SK-N-SH (cell line): Measurements from ENCODE around the gene HOXD11. TPM values are rescaled to one million over a fixed set of nuclear protein-coding genes. Genes with fewer than 3 reads are reported as not detected.

Experiments
- CTCF ChIA-PET: fragments of 300-600, 350-600 bp; formaldehyde crosslinking; extraction: SDS; loops from one replicate; lab custom pipeline; 2021; lab: Yijun Ruan, JAX
- POLR2A ChIA-PET: fragments of 350-600 bp; sonication (Branson Sonifier 250); formaldehyde crosslinking; extraction: SDS; loops from one replicate; lab custom pipeline; 2020; ENCODE audit warnings: antibody characterized with exemption, inconsistent platforms; lab: Yijun Ruan, JAX
- DNase-seq: peaks from one replicate; pipeline ENCODE4 v3.0.0; 2012
- H2AFZ ChIP-seq: fragments of 200-600 bp; sonication (generic); 2 replicates; pipeline ENCODE4 v1.8.1; 2016; ENCODE audit warnings: antibody characterized with exemption, mild to moderate bottlenecking, low read depth
- H3F3A ChIP-seq: fragments of 200-600 bp; sonication (generic); replicated peaks from 2 replicates; pipeline ENCODE3; 2016; ENCODE audit warnings: antibody characterized with exemption, mild to moderate bottlenecking; ENCODE audit not compliant: insufficient read depth
- H3K27ac ChIP-seq, 2 experiments: fragments of 200-500 bp in 1 of 2; fragments of 200-600 bp in 1 of 2; sonication (Bioruptor generic) in 1 of 2; sonication (generic), shearing (Covaris generic) in 1 of 2; 2 replicates each; pipeline versions ENCODE4 v1.5.1 to v1.6.1; 2014 to 2016; ENCODE audit warnings: low read depth in 2 of 2, inconsistent platforms in 1 of 2, low read length in 1 of 2, mild to moderate bottlenecking in 1 of 2, mixed read lengths in 1 of 2
- H3K27me3 ChIP-seq: fragments of 200-600 bp; sonication (generic), shearing (Covaris generic); 2 replicates; pipeline ENCODE4 v1.6.1; 2016; ENCODE audit warnings: mixed run types; ENCODE audit not compliant: insufficient read depth
- H3K36me3 ChIP-seq, 2 experiments: fragments of 200-500 bp in 1 of 2; fragments of 200-600 bp in 1 of 2; sonication (Bioruptor generic) in 1 of 2; sonication (generic) in 1 of 2; replicated peaks in 1 of 2; 2 replicates each; pipeline versions ENCODE3 to v1.5.1; 2014 to 2016; ENCODE audit warnings: low read length in 1 of 2, mild to moderate bottlenecking in 1 of 2; ENCODE audit not compliant: insufficient read depth in 2 of 2, control insufficient read depth in 1 of 2
- H3K4me1 ChIP-seq, 2 experiments: fragments of 200-500 bp in 1 of 2; fragments of 200-600 bp in 1 of 2; sonication (Bioruptor generic) in 1 of 2; sonication (generic), shearing (Covaris generic) in 1 of 2; 2 replicates each; pipeline versions ENCODE4 v1.5.1 to v1.6.1; 2014 to 2016; ENCODE audit warnings: low read depth in 1 of 2, low read length in 1 of 2, mixed run types in 1 of 2; ENCODE audit not compliant: insufficient read depth in 2 of 2, control insufficient read depth in 1 of 2
- H3K4me2 ChIP-seq: fragments of 200-600 bp; sonication (generic), shearing (Covaris generic); 2 replicates; pipeline ENCODE4 v1.6.1; 2017; ENCODE audit warnings: mixed run types
- H3K4me3 ChIP-seq, 2 experiments: fragments of 200-500 bp in 1 of 2; fragments of 200-600 bp in 1 of 2; sonication (Bioruptor generic) in 1 of 2; sonication (generic), shearing (Covaris generic) in 1 of 2; 2 replicates each; pipeline versions ENCODE4 v1.5.1 to v1.8.1; 2014 to 2016; ENCODE audit warnings: low read depth in 2 of 2, inconsistent platforms in 1 of 2, low read length in 1 of 2, mild to moderate bottlenecking in 1 of 2, mixed read lengths in 1 of 2, moderate library complexity in 1 of 2
- H3K79me2 ChIP-seq: fragments of 200-600 bp; sonication (generic); 2 replicates; pipeline ENCODE4 v1.8.1; 2017; ENCODE audit warnings: mild to moderate bottlenecking; ENCODE audit not compliant: insufficient read depth
- H3K9ac ChIP-seq: fragments of 200-600 bp; sonication (generic); 2 replicates; pipeline ENCODE4 v1.6.1; 2017; ENCODE audit warnings: mixed run types
- H3K9me2 ChIP-seq: fragments of 200-600 bp; sonication (generic); 2 replicates; pipeline ENCODE4 v1.6.1; 2017; ENCODE audit warnings: mixed run types
- H3K9me3 ChIP-seq: fragments of 200-600 bp; sonication (generic); 2 replicates; pipeline ENCODE4 v1.6.1; 2017; ENCODE audit warnings: mixed run types, mild to moderate bottlenecking, moderate library complexity
- H4K20me1 ChIP-seq: fragments of 200-600 bp; sonication (generic); 2 replicates; pipeline ENCODE4 v1.6.1; 2017; ENCODE audit warnings: mild to moderate bottlenecking, mixed run types; ENCODE audit not compliant: insufficient read depth
- ELF1 ChIP-seq: IDR thresholded peaks from 2 replicates; pipeline ENCODE4 v1.4.0; 2012
- EZH2phosphoT487 ChIP-seq: fragments of 200-600 bp; sonication (generic); IDR thresholded peaks from 2 replicates; pipeline ENCODE4 v1.6.1; 2017; ENCODE audit warnings: low read depth, mixed run types, mild to moderate bottlenecking, antibody characterized with exemption, moderate library complexity, borderline replicate concordance
- FOXJ3 ChIP-seq: sonication (generic); formaldehyde crosslinking; IDR thresholded peaks from 2 replicates; pipeline ENCODE4 v1.5.1; 2020; ENCODE audit warnings: mild to moderate bottlenecking, missing genetic modification reagents
- FOXM1 ChIP-seq: IDR thresholded peaks from 2 replicates; pipeline ENCODE4 v1.4.0; 2012; ENCODE audit warnings: low read depth, mild to moderate bottlenecking
- MEF2A ChIP-seq: IDR thresholded peaks from 2 replicates; pipeline ENCODE4 v1.4.0; 2012; ENCODE audit warnings: low read depth, borderline replicate concordance
- RAD21 ChIP-seq: IDR thresholded peaks from 2 replicates; pipeline ENCODE4 v1.6.1; 2012; ENCODE audit warnings: mild to moderate bottlenecking, low read length
- SMC3 ChIP-seq: IDR thresholded peaks from 2 replicates; pipeline ENCODE4 v1.6.1; 2012; ENCODE audit warnings: low read depth, low read length, improper control_type of control experiment
- TAF1 ChIP-seq: IDR thresholded peaks from 2 replicates; pipeline ENCODE4 v1.6.1; 2012; ENCODE audit warnings: low read depth, mild to moderate bottlenecking, low read length, moderate library complexity, borderline replicate concordance
- YY1 ChIP-seq: IDR thresholded peaks from 2 replicates; pipeline ENCODE4 v1.4.0; 2012; ENCODE audit warnings: low read depth, mild to moderate bottlenecking
- WGBS: methylation state at CpG from one replicate; pipeline ENCODE4 v1.1.6; 2017; ENCODE audit warnings: low lambda C conversion rate; 5-methylcytosine and 5-hydroxymethylcytosine counted together
- polyA plus RNA-seq, 3 experiments: library from polyadenylated mRNA; depleted of rRNA; stranded (reverse); fragments of >200 nt; gene quantifications; 2 replicates each; pipeline ENCODE4 v1.2.3, GENCODE V29; 2012
- TF ChIP-seq, protein P1 (sequence below): fragments of 150-350 bp; IDR thresholded peaks from 2 replicates; pipeline ENCODE4 v1.6.1; 2017; ENCODE audit warnings: antibody characterized with exemption, low read length, low read depth, borderline replicate concordance
- TF ChIP-seq, protein P2 (sequence below): fragments of 200-600 bp; sonication (generic); IDR thresholded peaks from 2 replicates; pipeline ENCODE4 v1.6.1; 2017; ENCODE audit warnings: antibody characterized with exemption, mild to moderate bottlenecking, moderate library complexity
- TF ChIP-seq, protein P3 (sequence below): IDR thresholded peaks from 2 replicates; pipeline ENCODE4 v1.6.1; 2012; ENCODE audit warnings: mild to moderate bottlenecking, low read depth, low read length, moderate library complexity

The HOXD11 gene
- polyA plus RNA-seq, 1 of the 3 experiments (the other 2 are of a cell fraction) = not detected

DNA sequence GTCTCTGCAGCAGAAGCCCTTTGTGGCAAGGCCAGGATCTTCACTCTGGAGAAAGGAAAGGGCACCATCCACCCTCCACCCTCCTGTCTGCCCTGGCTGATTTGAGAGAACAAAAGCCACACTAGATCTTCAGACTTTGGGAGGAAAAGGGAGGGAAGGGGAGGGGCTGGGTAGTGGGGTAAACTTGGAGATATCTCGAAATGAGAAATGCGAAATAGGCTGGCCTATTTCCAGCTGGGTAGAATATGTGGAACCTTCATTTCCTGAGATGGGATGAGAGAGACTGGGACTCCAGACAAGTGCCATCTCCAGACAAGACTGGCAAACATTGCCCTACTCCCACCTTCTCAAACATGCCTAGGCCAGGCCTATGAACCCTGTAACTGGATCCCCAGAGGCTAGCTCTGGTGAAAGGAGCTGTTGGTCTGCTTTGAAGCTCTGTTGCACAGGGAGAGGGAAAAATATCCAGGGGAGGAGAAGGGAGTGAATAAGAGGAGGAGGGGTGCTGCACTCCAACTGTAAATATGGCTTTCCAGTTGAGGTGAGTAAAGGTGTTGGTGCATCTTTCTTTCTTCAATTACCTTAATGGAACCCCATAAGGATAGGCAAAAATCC lies 5.8 kb upstream of the HOXD11 start:
- 45% methylated on average over 2 of the region's 2 CpGs for WGBS
- CTCF ChIA-PET = interaction anchor here (0.9 to 17.7 kb wide), 6 partner anchors 8 to 850 kb away, joined by 3 to 264 read pairs (median 6); partner anchors contain the start of genes HOXD12 and HOXD13
- H3K4me3 ChIP-seq = no peak overlapping the region
- H2AFZ ChIP-seq = no peak overlapping the region
- DNase-seq = no peak
- no peak overlapping the region for H3K4me2 ChIP-seq
- H3K4me1 ChIP-seq = peaks cover 0 to 28% of the 10 kb centered on the region in 2 experiments; a peak in 3 of 4 replicates
- no peaks in the 10 kb centered on the region for H4K20me1 ChIP-seq
- H3K79me2 ChIP-seq = no peaks in the 10 kb centered on the region
- no peak overlapping the region for H3K27ac ChIP-seq
- H3K36me3 ChIP-seq = no peaks in the 10 kb centered on the region
- peaks cover 97% of the 10 kb centered on the region for H3K27me3 ChIP-seq
- peaks cover 8% of the 10 kb centered on the region for H3F3A ChIP-seq
- no peaks in the 10 kb centered on the region for H3K9me2 ChIP-seq
- H3K9me3 ChIP-seq = no peaks in the 10 kb centered on the region
- no peak for TF ChIP-seq RAD21
- TF ChIP-seq, all 33 proteins: peak for 0
- POLR2A ChIA-PET = interaction anchor here (1.1 kb wide), 1 partner anchor 21 kb away, joined by 3 read pairs; the partner anchor contains the start of gene HOXD9
- no peak overlapping the region for H3K9ac ChIP-seq

DNA sequence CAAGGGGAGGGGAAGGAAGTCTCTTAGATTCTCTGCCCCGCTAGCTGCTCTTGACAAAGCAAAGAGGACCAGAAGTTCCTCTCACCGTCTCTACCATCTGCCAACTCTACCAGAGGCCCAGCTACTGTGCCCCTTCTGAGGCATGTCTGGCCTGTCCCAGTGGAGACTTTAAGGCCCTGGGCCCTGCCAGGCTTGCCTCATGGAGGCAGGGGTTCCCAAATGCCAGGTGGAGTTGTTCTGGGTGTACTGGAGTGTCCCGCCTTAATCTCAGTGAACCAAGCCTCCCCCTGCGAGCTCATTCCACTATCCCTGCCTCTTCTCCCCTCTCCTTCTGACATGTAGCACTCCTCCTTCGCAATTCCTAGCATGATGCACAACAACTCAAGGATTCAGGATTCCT lies 5.2 kb upstream of the HOXD11 start:
- no peak overlapping the region for H3K27ac ChIP-seq
- H3K9me3 ChIP-seq = no peaks in the 10 kb centered on the region
- peaks cover 97% of the 10 kb centered on the region for H3K27me3 ChIP-seq
- no peaks in the 10 kb centered on the region for H4K20me1 ChIP-seq
- ChIA-PET CTCF (interaction anchor here (0.9 to 17.7 kb wide), 7 partner anchors 9 to 850 kb away, joined by 3 to 264 read pairs (median 4); partner anchors contain the start of genes HOXD12 and HOXD13), POLR2A (interaction anchor here (1.1 kb wide), 1 partner anchor 20 kb away, joined by 3 read pairs; the partner anchor contains the start of gene HOXD9)
- no peaks in the 10 kb centered on the region for H3K79me2 ChIP-seq
- no peak for DNase-seq
- H3K4me3 ChIP-seq = no peak overlapping the region
- H3K9ac ChIP-seq = no peak overlapping the region
- 70% methylated on average over 5 of the region's 5 CpGs for WGBS
- H2AFZ ChIP-seq = no peak overlapping the region
- TF ChIP-seq EZH2phosphoT487 (no peak), YY1 (no peak)
- TF ChIP-seq, protein P1, sequence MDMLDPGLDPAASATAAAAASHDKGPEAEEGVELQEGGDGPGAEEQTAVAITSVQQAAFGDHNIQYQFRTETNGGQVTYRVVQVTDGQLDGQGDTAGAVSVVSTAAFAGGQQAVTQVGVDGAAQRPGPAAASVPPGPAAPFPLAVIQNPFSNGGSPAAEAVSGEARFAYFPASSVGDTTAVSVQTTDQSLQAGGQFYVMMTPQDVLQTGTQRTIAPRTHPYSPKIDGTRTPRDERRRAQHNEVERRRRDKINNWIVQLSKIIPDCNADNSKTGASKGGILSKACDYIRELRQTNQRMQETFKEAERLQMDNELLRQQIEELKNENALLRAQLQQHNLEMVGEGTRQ = no peak
- no peaks in the 10 kb centered on the region for H3K36me3 ChIP-seq
- H3F3A ChIP-seq = peaks cover 8% of the 10 kb centered on the region
- no peak overlapping the region for H3K4me2 ChIP-seq
- H3K9me2 ChIP-seq = no peaks in the 10 kb centered on the region
- peaks cover 0 to 26% of the 10 kb centered on the region in 2 experiments; a peak in 3 of 4 replicates for H3K4me1 ChIP-seq

DNA sequence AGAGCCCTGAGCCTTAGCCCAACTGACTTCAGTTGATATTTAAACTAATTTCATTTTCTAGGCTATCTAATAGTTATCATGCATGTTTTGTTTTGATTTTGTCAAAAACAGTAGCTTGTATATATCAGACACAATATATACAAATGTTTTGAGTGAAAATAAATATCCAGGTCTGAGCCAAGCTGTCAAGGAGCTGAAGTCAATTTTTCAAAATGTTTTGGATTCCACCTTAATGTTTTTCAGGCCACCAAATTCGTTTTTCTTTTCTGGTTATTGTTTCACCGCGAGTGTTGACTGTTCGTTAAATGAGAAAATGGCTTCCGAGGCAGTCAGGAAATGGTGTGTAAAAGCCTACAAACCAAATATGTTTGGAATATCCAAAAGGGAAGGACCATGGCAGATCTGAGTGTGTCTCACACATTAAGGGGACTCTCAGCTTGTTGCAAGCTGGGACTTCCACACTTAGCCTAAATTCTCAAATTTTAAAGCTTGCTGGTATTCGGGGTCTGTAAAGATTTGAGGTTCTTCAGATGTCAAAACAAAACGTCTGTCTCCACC lies 4.7 kb upstream of the HOXD11 start:
- no peak overlapping the region for H3K27ac ChIP-seq
- ChIA-PET CTCF (interaction anchor here (0.7 to 17.7 kb wide), 9 partner anchors 9 to 1045 kb away, joined by 3 to 264 read pairs (median 4); partner anchors contain the start of genes HOXD12 and HOXD13), POLR2A (interaction anchor here (1.1 kb wide), 1 partner anchor 20 kb away, joined by 3 read pairs; the partner anchor contains the start of gene HOXD9)
- no peaks in the 10 kb centered on the region for H3K9me2 ChIP-seq
- 66% methylated on average over 7 of the region's 7 CpGs for WGBS
- H3K4me1 ChIP-seq = peaks cover 0 to 24% of the 10 kb centered on the region in 2 experiments; a peak in 3 of 4 replicates
- H3K9ac ChIP-seq = no peak overlapping the region
- H4K20me1 ChIP-seq = no peaks in the 10 kb centered on the region
- no peaks in the 10 kb centered on the region for H3K9me3 ChIP-seq
- H3K27me3 ChIP-seq = peaks cover 97% of the 10 kb centered on the region
- H3K4me3 ChIP-seq = no peak overlapping the region
- H3F3A ChIP-seq = peaks cover 8% of the 10 kb centered on the region
- H3K36me3 ChIP-seq = no peaks in the 10 kb centered on the region
- H2AFZ ChIP-seq = no peak overlapping the region
- H3K79me2 ChIP-seq = no peaks in the 10 kb centered on the region
- DNase-seq = no peak
- H3K4me2 ChIP-seq = no peak overlapping the region
- TF ChIP-seq, protein P2, sequence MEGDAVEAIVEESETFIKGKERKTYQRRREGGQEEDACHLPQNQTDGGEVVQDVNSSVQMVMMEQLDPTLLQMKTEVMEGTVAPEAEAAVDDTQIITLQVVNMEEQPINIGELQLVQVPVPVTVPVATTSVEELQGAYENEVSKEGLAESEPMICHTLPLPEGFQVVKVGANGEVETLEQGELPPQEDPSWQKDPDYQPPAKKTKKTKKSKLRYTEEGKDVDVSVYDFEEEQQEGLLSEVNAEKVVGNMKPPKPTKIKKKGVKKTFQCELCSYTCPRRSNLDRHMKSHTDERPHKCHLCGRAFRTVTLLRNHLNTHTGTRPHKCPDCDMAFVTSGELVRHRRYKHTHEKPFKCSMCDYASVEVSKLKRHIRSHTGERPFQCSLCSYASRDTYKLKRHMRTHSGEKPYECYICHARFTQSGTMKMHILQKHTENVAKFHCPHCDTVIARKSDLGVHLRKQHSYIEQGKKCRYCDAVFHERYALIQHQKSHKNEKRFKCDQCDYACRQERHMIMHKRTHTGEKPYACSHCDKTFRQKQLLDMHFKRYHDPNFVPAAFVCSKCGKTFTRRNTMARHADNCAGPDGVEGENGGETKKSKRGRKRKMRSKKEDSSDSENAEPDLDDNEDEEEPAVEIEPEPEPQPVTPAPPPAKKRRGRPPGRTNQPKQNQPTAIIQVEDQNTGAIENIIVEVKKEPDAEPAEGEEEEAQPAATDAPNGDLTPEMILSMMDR = no peak
- TF ChIP-seq EZH2phosphoT487 (no peak), FOXJ3 (CRISPR knock-in tag) (no peak), TAF1 (no peak), ELF1 (no peak), FOXM1 (no peak), MEF2A (no peak), SMC3 (no peak)
- TF ChIP-seq, protein P3, sequence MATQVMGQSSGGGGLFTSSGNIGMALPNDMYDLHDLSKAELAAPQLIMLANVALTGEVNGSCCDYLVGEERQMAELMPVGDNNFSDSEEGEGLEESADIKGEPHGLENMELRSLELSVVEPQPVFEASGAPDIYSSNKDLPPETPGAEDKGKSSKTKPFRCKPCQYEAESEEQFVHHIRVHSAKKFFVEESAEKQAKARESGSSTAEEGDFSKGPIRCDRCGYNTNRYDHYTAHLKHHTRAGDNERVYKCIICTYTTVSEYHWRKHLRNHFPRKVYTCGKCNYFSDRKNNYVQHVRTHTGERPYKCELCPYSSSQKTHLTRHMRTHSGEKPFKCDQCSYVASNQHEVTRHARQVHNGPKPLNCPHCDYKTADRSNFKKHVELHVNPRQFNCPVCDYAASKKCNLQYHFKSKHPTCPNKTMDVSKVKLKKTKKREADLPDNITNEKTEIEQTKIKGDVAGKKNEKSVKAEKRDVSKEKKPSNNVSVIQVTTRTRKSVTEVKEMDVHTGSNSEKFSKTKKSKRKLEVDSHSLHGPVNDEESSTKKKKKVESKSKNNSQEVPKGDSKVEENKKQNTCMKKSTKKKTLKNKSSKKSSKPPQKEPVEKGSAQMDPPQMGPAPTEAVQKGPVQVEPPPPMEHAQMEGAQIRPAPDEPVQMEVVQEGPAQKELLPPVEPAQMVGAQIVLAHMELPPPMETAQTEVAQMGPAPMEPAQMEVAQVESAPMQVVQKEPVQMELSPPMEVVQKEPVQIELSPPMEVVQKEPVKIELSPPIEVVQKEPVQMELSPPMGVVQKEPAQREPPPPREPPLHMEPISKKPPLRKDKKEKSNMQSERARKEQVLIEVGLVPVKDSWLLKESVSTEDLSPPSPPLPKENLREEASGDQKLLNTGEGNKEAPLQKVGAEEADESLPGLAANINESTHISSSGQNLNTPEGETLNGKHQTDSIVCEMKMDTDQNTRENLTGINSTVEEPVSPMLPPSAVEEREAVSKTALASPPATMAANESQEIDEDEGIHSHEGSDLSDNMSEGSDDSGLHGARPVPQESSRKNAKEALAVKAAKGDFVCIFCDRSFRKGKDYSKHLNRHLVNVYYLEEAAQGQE = no peak
